H7 (cell line): ENCODE data around the gene BBIP1. TPM values are rescaled to one million over a fixed set of nuclear protein-coding genes. Genes with fewer than 3 reads are reported as not detected.
"Not testable (repeated sequence)": the region's sequence is repeated elsewhere in the genome, so short reads cannot be mapped to it uniquely, and the experiment has no call there.

ENCODE experiments used
- DNase-seq: peaks from one replicate; pipeline ENCODE4 v3.0.0; 2012
- H3K27me3 ChIP-seq: 2 replicates; pipeline ENCODE4 v1.6.0; 2011; ENCODE audit warnings: mild to moderate bottlenecking, low read length; ENCODE audit not compliant: control insufficient read depth, insufficient read depth
- H3K36me3 ChIP-seq: replicated peaks from 2 replicates; pipeline ENCODE4 v1.5.1; 2011; ENCODE audit warnings: low read length; ENCODE audit not compliant: control insufficient read depth, insufficient read depth
- H3K4me3 ChIP-seq: 2 replicates; pipeline ENCODE4 v1.5.1; 2011; ENCODE audit warnings: low read depth, mild to moderate bottlenecking, control low read depth, low read length, moderate library complexity; ENCODE audit not compliant: insufficient read depth
- total RNA-seq: library from RNA; depleted of rRNA; stranded (reverse); fragments of >200 nt; shearing (Covaris generic); gene quantifications from 2 replicates; pipeline ENCODE4 v1.2.3, GENCODE V29; 2014

Gene BBIP1
- total RNA-seq, 1 experiment from 2014 or later = 15.9 TPM

GRCh38 chr10:110944792-110945396, 25.9 kb upstream of the BBIP1 start:
- DNase-seq = no peak
- no peak overlapping the region for H3K4me3 ChIP-seq

DNA sequence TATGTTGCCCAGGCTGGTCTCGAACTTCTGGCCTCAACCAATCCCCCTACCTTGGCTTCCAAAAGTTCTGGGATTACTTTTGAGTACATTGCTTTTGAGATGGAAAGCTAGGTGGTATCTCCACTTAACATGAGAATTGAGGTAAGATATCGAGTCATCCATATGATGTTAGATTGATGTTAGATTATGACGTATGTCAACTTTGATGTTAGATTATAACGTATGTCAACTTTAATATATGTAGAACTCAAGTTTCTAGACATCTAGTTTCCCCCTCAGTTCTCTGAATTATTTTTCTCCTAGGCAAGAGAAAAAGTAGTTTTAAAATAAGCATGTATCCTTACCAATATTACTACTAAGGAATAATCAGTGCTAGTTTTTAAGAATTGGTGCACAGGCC, 20.4 kb upstream of the BBIP1 start:
- Histone ChIP-seq H3K36me3 (no peaks in the 10 kb centered on the region), H3K27me3 (no peaks in the 10 kb centered on the region), H3K4me3 (no peak overlapping the region)
- no peak for DNase-seq

More at GRCh38 chr10:110944792-110945396, 25.9 kb upstream of the BBIP1 start:
- no peaks in the 10 kb centered on the region for H3K36me3 ChIP-seq
- H3K27me3 ChIP-seq = no peaks in the 10 kb centered on the region

- H3K27me3 ChIP-seq = no peaks in the 10 kb centered on the region
- no peak overlapping the region for H3K4me3 ChIP-seq
- DNase-seq = no peak
- H3K36me3 ChIP-seq = no peaks in the 10 kb centered on the region
Measured at GRCh38 chr10:110936757-110937156, 17.8 kb upstream of the BBIP1 start.

DNA sequence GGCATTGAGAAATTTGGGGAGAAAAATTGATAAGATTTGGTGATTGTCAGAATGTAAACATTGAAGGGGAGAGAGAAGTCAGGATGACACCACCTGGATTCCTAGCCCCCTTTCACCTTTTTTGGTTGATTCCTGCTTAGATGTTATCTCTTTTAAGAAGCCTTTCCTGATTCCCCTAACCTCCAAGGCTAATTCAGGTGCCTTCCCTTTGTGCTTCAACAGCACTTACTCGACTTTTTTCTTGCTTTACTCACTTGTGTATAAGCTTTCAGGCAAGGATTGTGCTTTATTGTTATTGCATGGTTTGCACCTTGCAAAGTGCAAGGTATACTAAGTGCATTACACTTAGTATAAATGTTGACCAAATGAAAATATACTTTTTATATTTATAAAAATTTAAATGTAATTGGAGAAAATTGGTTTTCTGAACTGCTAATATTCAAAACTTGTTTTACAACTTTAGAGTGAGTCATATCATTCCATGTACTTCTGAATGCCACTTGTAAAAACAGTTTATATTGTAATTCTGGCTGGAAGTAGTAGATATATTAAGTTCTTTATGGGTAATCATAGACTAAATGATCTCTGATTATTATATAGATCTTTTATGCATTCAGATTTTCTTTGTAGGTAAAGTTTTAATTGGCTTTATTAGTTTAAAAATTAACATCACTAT, 13.7 kb upstream of the BBIP1 start:
- DNase-seq = no peak
- Histone ChIP-seq H3K27me3 (no peaks in the 10 kb centered on the region), H3K36me3 (no peaks in the 10 kb centered on the region), H3K4me3 (no peak overlapping the region)

- Histone ChIP-seq H3K27me3 (no peaks in the 10 kb centered on the region), H3K36me3 (no peaks in the 10 kb centered on the region), H3K4me3 (no peak overlapping the region)
- no peak for DNase-seq
Measured at GRCh38 chr10:110931769-110932381, 12.9 kb upstream of the BBIP1 start.

- Histone ChIP-seq H3K36me3 (no peaks in the 10 kb centered on the region), H3K27me3 (no peaks in the 10 kb centered on the region), H3K4me3 (no peak overlapping the region)
- no peak for DNase-seq
Measured at GRCh38 chr10:110927461-110927860, 8.5 kb upstream of the BBIP1 start.

GRCh38 chr10:110923856-110924493, 5.0 kb upstream of the BBIP1 start:
- H3K36me3 ChIP-seq = no peaks in the 10 kb centered on the region
- H3K27me3 ChIP-seq = no peaks in the 10 kb centered on the region
- H3K4me3 ChIP-seq = no peak overlapping the region
- DNase-seq = no peak

DNA sequence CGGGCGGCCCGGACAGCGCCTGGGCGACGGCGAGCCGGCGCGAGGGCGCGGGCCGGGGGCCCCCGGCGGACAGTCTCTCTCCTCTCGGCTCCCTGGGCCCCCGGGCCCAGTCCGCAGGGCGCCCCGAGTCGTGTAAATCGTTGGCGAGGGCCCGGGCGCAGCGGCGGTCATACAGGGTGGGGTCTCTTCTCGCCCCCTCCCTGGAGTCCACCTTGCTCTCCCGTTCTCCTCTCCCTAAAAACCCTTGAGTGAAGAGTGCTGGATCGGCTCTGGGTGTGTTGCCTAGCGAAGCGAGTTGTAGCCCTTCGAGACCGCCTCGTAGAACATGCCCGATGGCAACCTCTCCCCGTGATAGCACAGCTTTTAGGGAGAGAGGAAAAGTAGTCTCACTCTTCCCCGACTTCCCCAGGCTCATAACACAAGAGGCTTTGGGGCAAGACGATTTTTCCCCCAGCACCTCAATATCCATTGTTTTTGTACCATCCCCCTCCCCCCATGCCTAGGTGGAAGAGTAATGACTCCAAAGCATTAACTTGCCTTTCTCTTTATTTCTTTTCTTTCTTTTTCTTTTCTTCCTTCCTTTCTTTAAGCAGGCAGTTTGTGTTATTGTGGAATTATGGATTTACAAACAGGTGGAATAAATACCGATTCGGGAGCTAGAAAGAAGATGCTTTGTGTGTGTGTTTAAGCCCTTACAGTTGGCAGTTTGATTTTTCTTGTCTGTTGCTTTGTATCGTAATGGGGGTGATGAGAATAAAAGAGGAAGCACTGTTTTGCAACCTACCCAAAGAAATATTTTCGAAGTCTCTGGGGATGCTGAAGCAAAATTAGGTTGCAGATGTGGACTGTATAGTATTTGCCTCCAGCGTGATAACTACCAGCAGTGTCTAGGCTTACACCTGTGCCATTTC, 1.2 kb upstream of the BBIP1 start:
- peak overlapping the region; percentile 81 for H3K4me3 ChIP-seq
- no peaks in the 10 kb centered on the region for H3K27me3 ChIP-seq
- peaks cover 2% of the 10 kb centered on the region; the same call in 1 of the 2 replicates for H3K36me3 ChIP-seq
- peak; percentile 61 for DNase-seq

DNA sequence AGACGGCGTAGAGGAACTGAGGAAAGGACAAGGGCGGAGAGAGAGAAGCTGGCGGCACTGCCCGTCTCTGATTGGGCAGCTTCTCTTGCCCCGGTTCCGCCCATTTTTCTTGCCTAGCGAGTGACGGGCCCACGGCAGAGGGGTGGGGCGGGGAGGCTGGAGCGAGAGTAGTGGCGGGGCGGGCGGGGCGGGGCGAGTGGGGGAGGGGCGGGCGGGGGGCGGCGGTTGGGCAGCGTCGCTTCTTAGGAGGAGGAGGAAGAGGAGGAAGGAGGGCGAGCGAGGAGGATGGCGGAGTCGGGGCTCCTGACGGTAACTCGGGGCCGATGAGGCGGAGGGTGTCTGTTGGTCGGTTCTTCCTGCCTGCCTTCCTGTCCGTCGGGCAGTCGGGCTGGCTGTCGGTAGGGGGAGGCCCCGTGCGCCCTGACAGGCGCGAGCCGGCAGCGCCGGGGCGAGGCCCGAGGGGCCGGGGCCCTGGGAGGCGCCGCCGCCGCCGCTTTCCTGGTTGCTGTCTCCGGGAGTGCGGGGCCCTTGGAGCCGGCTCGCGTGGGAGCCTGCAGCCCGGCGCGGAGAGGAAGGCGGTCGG, 460 bp upstream of the BBIP1 start, which contains the start of gene SHOC2:
Gene SHOC2, plus strand, starts transcription at position 256 of the 583 bp plus-strand sequence. CDS start 44,755 bp downstream, outside the sequence.
- Histone ChIP-seq H3K27me3 (no peaks in the 10 kb centered on the region), H3K4me3 (peak within 1 kb of the TSS; percentile 81), H3K36me3 (peaks cover 2% of the 10 kb centered on the region; the same call in 1 of the 2 replicates)
- DNase-seq = peak; percentile 87

DNA sequence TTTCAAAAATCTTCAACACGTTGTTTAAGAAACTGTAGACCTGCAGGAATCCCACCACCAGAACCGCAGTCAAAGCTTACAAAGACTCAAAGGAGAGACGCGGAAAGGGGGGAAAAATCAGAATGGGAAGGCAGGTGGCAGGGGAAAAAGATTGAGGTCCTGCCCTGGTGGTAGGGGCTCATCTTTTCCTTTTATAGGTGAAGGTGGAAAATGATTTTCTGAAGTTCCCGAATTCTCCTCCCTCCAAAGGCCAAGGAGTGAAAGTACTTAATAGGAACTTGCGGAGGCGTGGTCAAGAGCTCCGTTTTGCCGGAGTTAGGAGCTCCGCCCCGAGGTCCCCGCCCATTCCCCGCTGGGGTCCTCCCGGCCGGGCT, 724 bp downstream of the BBIP1 start:
- Histone ChIP-seq H3K27me3 (no peaks in the 10 kb centered on the region), H3K36me3 (peaks cover 2% of the 10 kb centered on the region; the same call in 1 of the 2 replicates), H3K4me3 (peak overlapping the region; percentile 79)
- no peak for DNase-seq

GRCh38 chr10:110916554-110917346, 2.2 kb downstream of the BBIP1 start:
- H3K27me3 ChIP-seq = no peaks in the 10 kb centered on the region
- H3K36me3 ChIP-seq = peaks cover 2% of the 10 kb centered on the region; the same call in 1 of the 2 replicates
- no peak for DNase-seq
- no peak overlapping the region for H3K4me3 ChIP-seq

DNA sequence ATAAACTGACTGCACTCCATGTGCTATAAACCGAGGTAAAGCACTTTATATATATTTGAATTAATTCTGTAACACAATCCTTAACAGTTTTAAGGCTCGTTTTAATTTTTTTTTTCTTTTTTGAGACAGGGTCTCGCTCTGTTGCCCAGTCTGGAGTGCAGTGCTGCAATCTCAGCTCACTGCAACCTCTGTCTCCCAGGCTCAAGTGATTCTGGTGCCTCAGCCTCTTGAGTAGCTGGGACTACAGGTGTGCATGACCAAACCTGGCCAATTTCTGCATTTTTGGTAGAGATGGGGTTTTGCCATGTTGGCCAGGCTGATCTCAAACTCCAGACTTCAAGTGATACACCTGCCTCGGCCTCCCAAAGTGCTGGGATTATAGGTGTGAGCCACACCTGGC, 3.4 kb downstream of the BBIP1 start:
- H3K36me3 ChIP-seq, DNase-seq, H3K4me3 ChIP-seq, H3K27me3 ChIP-seq: not testable (repeated sequence)

GRCh38 chr10:110915035-110915434, 3.9 kb downstream of the BBIP1 start:
- H3K4me3 ChIP-seq = no peak overlapping the region
- DNase-seq = no peak
- peaks cover 2% of the 10 kb centered on the region; the same call in 1 of the 2 replicates for H3K36me3 ChIP-seq
- H3K27me3 ChIP-seq = no peaks in the 10 kb centered on the region
